GM19099 (cell line): Measurements from ENCODE around the gene RHOC.

Source experiments
- POLR2A ChIP-seq: IDR thresholded peaks from 3 replicates; pipeline ENCODE4 v1.6.1; 2011; ENCODE audit warnings: low read depth; ENCODE audit not compliant: insufficient read length; ENCODE audit errors: extremely low read depth

RHOC gene

DNA sequence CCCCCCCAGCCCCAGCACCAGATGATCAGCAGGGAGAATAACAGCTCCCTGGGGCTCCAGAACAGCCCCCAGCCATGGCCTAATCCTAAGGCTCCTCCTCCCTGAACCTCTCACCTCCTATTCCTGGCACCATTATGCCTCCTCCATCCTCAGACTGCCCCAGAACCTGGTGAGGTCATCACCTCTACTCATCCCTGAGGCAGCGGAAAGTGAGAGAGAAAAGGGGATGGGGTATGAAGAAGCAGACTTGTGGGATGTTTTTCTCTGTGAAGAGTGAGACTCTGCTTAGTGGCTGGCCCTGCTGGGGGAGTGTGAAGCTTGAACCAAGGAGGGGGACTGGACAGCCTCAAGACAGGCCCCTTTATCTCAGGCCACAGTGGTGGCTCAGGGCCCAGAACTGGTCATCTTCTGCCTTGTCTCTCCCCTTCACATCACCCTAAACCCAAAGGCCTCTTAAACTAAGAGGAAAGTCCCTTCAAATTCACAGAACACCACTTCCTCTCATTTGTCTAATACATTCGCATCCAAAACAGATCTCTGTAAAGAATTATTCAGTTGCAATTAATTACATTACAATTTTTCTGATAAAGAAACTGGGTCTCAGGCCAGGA lies 10.4 kb upstream of the RHOC start:
- no peak for TF ChIP-seq POLR2A

GRCh38 chr1:112716133-112716720 lies 9.3 kb upstream of the RHOC start:
- TF ChIP-seq POLR2A, result no peak

DNA sequence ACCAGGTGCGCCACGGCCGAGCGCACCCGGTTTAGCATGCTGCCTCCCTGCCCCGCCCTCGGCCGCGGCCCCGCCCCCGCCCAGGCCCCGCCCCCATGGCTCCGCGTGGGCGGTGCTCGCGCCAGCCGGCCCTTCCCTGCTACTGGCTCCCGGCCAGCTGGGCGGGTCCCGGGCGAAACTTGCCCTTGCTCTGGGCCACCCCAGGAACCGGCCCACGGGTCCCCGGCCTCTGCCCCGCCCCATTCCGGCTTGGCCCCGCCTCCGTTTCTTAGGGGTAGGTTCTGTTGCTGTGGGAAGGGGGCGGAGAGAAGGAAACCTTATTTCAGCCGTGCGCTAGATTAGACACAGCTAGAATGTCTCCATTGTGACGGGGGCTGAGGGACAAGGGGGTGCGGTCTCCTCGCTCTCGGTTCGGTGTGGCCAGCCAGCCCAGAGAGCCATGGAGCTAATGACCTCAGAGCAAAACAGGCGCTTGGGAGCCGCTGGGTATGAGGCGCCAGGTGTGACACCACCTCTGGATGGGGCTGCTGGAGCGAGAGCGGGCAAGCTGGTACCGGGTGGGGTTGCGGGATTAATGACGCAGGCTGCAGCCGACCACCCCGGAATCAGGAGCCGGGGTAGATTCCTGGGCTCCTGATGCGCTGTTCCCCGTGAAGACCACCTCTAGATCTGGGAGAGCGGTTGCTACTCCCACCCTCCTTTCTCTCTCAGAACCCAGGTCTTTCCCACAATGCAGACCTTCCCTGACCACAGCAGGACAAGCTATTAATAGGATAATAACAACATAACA lies 8.5 kb upstream of the RHOC start, which contains the start of gene PPM1J:
Gene PPM1J, minus strand, starts transcription at position 69 of the 790 bp plus-strand sequence. Its CDS starts 31 bp downstream, at position 38.
- TF ChIP-seq POLR2A, result no peak

- TF ChIP-seq POLR2A, result no peak
Measured at GRCh38 chr1:112714313-112715263, 7.7 kb upstream of the RHOC start.

GRCh38 chr1:112713466-112714312 lies 6.8 kb upstream of the RHOC start:
- no peak for TF ChIP-seq POLR2A

- TF ChIP-seq POLR2A, result no peak
Measured at GRCh38 chr1:112712701-112713128, 5.8 kb upstream of the RHOC start.

DNA sequence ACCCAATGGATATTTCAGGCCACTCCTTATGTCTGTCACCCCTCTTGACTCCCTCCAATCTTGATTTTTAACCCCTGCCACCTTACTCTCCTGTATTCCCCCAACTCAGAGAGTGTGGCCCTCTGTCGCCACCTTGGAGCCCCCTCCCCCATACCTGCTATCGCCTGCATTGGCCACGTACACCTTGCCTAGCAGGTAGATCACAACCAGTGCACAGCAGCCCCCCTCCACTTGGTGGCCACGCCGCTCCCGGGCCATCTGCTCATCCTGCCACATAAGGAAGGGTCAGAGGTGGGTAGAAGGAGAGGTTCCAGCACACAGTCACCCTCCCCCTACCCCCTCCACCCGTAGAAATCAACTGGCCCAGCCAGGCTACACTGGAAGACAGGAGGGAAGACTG lies 5.3 kb upstream of the RHOC start:
- TF ChIP-seq POLR2A, result no peak

DNA sequence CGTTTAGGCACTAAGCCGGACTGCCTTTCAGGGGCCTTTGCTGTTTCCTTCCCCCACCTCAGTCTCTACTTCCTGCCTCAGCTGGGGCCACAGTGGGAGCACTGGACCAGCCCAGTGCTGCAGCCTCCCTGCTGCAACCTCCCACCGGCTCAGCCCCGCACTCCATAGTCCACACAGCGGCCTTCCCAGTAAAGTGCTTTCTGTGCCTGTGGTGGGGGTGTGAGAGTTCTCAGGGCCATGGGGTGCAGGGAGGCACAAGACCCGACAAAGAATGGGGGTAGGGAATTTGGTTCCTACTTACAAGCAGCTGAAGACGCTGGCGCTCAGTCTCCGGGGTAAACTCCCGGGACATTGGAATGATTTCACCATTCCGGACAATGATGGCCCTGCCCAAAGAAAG lies 4.7 kb upstream of the RHOC start:
- no peak for TF ChIP-seq POLR2A

- TF ChIP-seq POLR2A, result no peak
Measured at GRCh38 chr1:112711041-112711440, 4.1 kb upstream of the RHOC start.

GRCh38 chr1:112710586-112710985 lies 3.7 kb upstream of the RHOC start:
- no peak for TF ChIP-seq POLR2A

DNA sequence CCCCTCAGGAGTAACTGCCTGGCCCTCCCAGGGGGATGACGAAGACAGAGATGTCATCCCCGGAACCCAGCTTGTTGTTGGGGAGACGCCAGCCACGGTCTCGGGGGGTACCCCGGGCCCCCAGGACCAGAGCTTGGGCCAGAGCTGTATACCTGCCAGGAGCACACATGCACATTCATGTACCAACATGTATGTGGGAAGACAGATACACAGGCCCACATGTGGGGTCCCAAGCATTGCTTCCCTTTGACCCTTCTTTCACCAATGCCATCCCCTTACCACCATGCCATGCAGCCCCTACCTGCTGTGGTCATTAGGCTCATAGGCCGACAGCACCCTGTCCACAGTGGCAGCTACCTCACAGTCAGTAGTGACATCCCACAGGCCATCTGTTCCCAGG lies 3.2 kb upstream of the RHOC start:
- no peak for TF ChIP-seq POLR2A

DNA sequence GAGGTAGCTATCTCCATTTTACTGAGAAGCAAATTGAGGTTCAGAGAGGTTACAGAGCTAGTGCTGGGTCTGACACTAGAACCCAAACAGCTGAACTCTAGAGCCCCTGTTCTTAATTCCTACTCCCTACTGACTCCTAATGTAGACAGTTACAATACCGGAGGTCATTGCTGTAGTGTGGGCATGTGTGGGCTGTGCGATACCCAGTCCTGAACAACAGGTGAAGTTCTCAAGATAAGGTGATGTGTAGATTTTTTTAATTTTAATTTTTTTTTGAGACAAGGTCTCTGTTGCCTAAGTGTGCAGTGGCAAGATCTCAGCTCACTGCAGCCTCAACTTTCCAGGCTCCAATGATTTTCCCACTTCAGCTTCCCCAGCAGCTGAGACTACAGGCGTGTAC lies 1.6 kb upstream of the RHOC start:
- no peak for TF ChIP-seq POLR2A

GRCh38 chr1:112708002-112708448 lies 1.1 kb upstream of the RHOC start:
- TF ChIP-seq POLR2A, result no peak

DNA sequence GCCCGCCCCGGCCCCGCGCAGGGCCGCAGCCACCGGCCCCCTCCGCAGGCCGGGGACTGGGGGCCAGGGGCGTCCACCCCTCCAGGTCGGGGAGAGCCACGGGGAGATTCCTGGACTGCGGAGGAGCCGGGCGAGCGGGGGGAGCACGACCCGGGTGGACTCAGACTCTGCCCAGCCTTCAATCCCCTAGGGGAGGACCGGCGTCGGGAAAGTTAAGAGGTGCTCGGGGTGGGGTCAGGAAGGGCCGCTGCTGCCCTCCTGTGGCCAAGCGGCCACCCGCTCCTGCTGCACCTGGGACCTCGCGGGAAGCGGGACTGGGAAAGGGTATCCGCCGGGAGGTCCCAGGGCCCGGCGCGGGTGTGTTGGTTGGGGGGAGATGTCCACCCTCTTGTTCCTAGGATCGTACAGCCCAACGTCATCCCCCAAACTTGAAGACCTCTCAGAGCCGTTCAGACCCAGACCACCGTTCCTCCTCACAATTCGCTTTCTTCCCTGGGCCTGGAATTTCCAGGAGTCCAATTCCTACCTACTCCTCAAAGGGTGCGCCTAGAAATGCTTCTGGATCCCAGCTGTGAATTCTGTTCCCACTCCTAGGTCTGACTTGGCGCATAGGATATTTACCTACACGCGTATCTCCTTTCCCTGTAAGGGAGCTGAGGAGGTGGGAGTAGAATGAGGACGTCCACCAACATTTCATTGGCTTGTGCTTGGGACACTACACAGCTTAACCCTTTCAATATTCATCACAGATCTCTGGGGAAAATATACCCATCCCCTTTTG lies 484 bp upstream of the RHOC start:
- no peak for TF ChIP-seq POLR2A
